ENCODE data around the gene LPA. TPM values are rescaled to one million over a fixed set of nuclear protein-coding genes. Genes with fewer than 3 reads are reported as not detected.
A peak's percentile ranks its signal among the peaks of the same experiment; 100 is the strongest.
"Not testable (repeated sequence)": the region's sequence is repeated elsewhere in the genome, so short reads cannot be mapped to it uniquely, and the experiment has no call there.

LPA gene
- total RNA-seq, 4 donors from 2014 or later = 0.48 to 0.55 TPM; not detected in 2

GRCh38 chr6:160531826-160532225, 132.2 kb downstream of the LPA start:
- Histone ChIP-seq H3K4me3 (no peak overlapping the region), H3K27me3 (no peaks in the 10 kb centered on the region), H3K9me3 (no peaks in the 10 kb centered on the region), H3K4me1 (peaks cover 0 to 5% (median 0%) of the 10 kb centered on the region in 4 donors), H3K36me3 (no peaks in the 10 kb centered on the region), H3K27ac (no peak overlapping the region)
- TF ChIP-seq POLR2AphosphoS5 (IDR thresholded peaks at IDR 0.05) = no peak
- TF ChIP-seq CTCF (IDR thresholded peaks at IDR 0.05) = no peak
- no peak for TF ChIP-seq EP300 (IDR thresholded peaks at IDR 0.05; ENCODE audit: low read depth)
- TF ChIP-seq POLR2A (IDR thresholded peaks at IDR 0.05) = no peak
- intact Hi-C loops (cut with DNase I; ENCODE audit: low total_unique reads) = loop anchor here (2.0 kb wide), 1 partner anchor 13 kb away; no protein-coding TSS in a partner anchor
- in situ Hi-C loops (cut with MboI; ENCODE audit: low pct_ligation_motif_present in 1 of 4, low pct_unique_long_range_greater_than_20kb in 1 of 4, low sequenced_read_pairs in 3 of 4) = no loop called here
- WGBS, 2 donors (ENCODE audit: low coverage in 1 of 2) = 88% methylated on average over 2 of the region's 2 CpGs; no CpG with 5 or more reads in 1 of the 2 donors
- no peak for DNase-seq

- H3K4me1 ChIP-seq; H3K27ac ChIP-seq; DNase-seq; H3K4me3 ChIP-seq; H3K9me3 ChIP-seq; H3K36me3 ChIP-seq; in situ Hi-C loops (cut with MboI; ENCODE audit: low pct_ligation_motif_present in 1 of 4, low pct_unique_long_range_greater_than_20kb in 1 of 4, low sequenced_read_pairs in 3 of 4); H3K27me3 ChIP-seq: not testable (repeated sequence)
- WGBS, 2 donors (ENCODE audit: low coverage in 1 of 2) = 87 to 91% methylated on average over 4 to 5 of the region's 5 CpGs
- intact Hi-C loops (cut with DNase I; ENCODE audit: low total_unique reads) = loop anchor here (5.0 kb wide), 1 partner anchor 402 kb away; no protein-coding TSS in a partner anchor
These were observed 134.6 kb downstream of the LPA start for GRCh38 chr6:160529524-160529923.

GRCh38 chr6:160523223-160523622, 140.9 kb downstream of the LPA start:
- 87 to 89% methylated on average over 4 to 5 of the region's 5 CpGs for WGBS, 2 donors (ENCODE audit: low coverage in 1 of 2)

GRCh38 chr6:160520043-160520904, 143.8 kb downstream of the LPA start:
- no peaks in the 10 kb centered on the region for H3K9me3 ChIP-seq
- H3K4me1 ChIP-seq = peaks cover 0 to 7% (median 3%) of the 10 kb centered on the region in 4 donors
- peak overlapping the region; percentile 48 to 84 (median 64) for H3K4me3 ChIP-seq
- H3K27ac ChIP-seq = peak overlapping the region; percentile 75 to 85 (median 82)
- DNase-seq = peak; percentile 84
- in situ Hi-C loops (cut with MboI; ENCODE audit: low pct_ligation_motif_present in 1 of 4, low pct_unique_long_range_greater_than_20kb in 1 of 4, low sequenced_read_pairs in 3 of 4) (no loop called here), intact Hi-C loops (cut with DNase I; ENCODE audit: low total_unique reads) (no loop called here)
- no peak for TF ChIP-seq POLR2AphosphoS5 (IDR thresholded peaks at IDR 0.05)
- TF ChIP-seq EP300 (IDR thresholded peaks at IDR 0.05; ENCODE audit: low read depth) = no peak
- TF ChIP-seq CTCF (IDR thresholded peaks at IDR 0.05) = peak in 2 of 5 experiments; percentile 87 to 90
- TF ChIP-seq POLR2A (IDR thresholded peaks at IDR 0.05) = peak; percentile 14
- WGBS, 2 donors (ENCODE audit: low coverage in 1 of 2) = 1% methylated on average over 35 of the region's 73 CpGs; no CpG with 5 or more reads in 1 of the 2 donors
- H3K36me3 ChIP-seq = no peaks in the 10 kb centered on the region
- H3K27me3 ChIP-seq = no peaks in the 10 kb centered on the region

More at GRCh38 chr6:160523223-160523622, 140.9 kb downstream of the LPA start:
- in situ Hi-C loops (cut with MboI; ENCODE audit: low pct_ligation_motif_present in 1 of 4, low pct_unique_long_range_greater_than_20kb in 1 of 4, low sequenced_read_pairs in 3 of 4) = no loop called here
- TF ChIP-seq EP300 (IDR thresholded peaks at IDR 0.05; ENCODE audit: low read depth) (no peak), POLR2A (IDR thresholded peaks at IDR 0.05) (no peak), CTCF (IDR thresholded peaks at IDR 0.05) (no peak)
- Histone ChIP-seq H3K4me1 (peaks cover 0 to 7% (median 3%) of the 10 kb centered on the region in 4 donors), H3K36me3 (no peaks in the 10 kb centered on the region), H3K27me3 (no peaks in the 10 kb centered on the region), H3K9me3 (no peaks in the 10 kb centered on the region), H3K27ac (no peak overlapping the region), H3K4me3 (no peak overlapping the region)
- intact Hi-C loops (cut with DNase I; ENCODE audit: low total_unique reads) = no loop called here
- DNase-seq = no peak
